HG03558 (cell line): ENCODE data around the gene FAM20C.
"Not testable (repeated sequence)": the region's sequence is repeated elsewhere in the genome, so short reads cannot be mapped to it uniquely, and the experiment has no call there.

ENCODE experiments used
- ATAC-seq: cut with Tn5 transposase; IDR thresholded peaks from one replicate; pipeline ENCODE4 v1.9.1; 2021; ENCODE audit warnings: moderate number of reproducible peaks; ENCODE audit not compliant: unreplicated experiment; ENCODE audit errors: extremely low read depth

The FAM20C gene

GRCh38 chr7:171364-171904 is 20.9 kb upstream of the FAM20C start:
- no peak for ATAC-seq

- no peak for ATAC-seq
These were observed 20.4 kb upstream of the FAM20C start for GRCh38 chr7:171912-172515.

- ATAC-seq: no peak
These were observed 19.0 kb upstream of the FAM20C start for GRCh38 chr7:173209-173918.

- ATAC-seq: no peak
These were observed 17.7 kb upstream of the FAM20C start for GRCh38 chr7:174716-175115.

GRCh38 chr7:175955-176354 is 16.4 kb upstream of the FAM20C start:
- no peak for ATAC-seq

GRCh38 chr7:176381-176780 is 16.0 kb upstream of the FAM20C start:
- ATAC-seq: no peak

GRCh38 chr7:176786-177459 is 15.4 kb upstream of the FAM20C start:
- no peak for ATAC-seq

- no peak for ATAC-seq
These were observed 13.9 kb upstream of the FAM20C start for GRCh38 chr7:178444-178843.

- no peak for ATAC-seq
These were observed 13.1 kb upstream of the FAM20C start for GRCh38 chr7:179209-179681.

GRCh38 chr7:179948-180694 is 12.2 kb upstream of the FAM20C start:
- ATAC-seq: no peak

- ATAC-seq: no peak
These were observed 10.6 kb upstream of the FAM20C start for GRCh38 chr7:181738-182137.

- not testable (repeated sequence) for ATAC-seq
These were observed 9.9 kb upstream of the FAM20C start for GRCh38 chr7:182502-182901.

GRCh38 chr7:183496-184292 is 8.7 kb upstream of the FAM20C start:
- no peak for ATAC-seq

DNA sequence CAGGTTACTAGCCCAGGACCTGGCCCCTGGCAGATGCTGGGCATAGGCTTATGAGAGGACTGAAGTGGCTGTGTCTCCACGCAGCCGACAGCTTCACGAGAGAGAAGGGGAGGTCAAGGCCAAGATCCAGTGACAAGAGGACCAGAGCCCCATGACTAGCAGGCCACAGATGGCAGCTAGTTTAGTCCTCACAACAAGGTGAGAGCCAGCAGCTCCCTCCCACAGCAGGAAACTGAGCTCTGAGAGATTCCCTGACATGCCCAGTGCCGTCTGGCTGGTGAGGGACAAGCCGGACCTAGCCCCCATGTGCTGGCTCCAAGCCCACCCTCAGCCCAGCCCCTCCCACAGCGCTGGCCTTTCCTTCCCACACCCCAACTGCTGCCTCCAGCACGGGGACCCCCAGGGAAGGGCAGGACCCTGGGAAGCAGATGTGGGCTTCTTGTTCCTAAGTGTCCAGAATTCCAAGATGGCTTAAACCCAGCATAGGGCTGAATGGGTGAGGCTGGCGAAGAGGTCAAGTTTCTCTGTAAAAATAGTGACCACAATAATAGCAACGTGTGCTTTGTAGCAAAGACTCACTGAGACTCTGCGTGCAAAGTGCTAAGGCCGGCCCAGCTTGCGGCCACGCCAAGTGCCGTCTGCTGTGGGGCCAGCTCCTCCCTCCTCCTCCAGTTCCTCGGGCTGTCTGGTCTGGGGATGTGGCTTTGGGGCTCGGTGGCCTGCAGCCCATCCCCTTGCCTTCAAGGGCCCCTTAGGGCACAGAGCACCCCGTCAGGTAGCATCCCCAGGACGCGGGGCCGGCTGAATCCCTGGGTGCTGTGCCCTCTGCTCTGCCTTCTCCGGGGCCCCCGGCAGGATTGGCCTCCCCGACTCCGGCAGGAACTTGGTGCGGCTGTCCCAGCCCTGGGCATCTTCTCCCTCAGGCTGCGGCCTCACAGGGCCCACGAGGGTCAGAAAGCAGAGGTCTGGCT is 7.8 kb upstream of the FAM20C start:
- no peak for ATAC-seq

- no peak for ATAC-seq
These were observed 5.8 kb upstream of the FAM20C start for GRCh38 chr7:186516-187113.

- ATAC-seq: no peak
These were observed 5.0 kb upstream of the FAM20C start for GRCh38 chr7:187227-187927.

- no peak for ATAC-seq
These were observed 4.2 kb upstream of the FAM20C start for GRCh38 chr7:188174-188573.
